AG09309 (cell line): ENCODE measurements around the gene KRT4.
"Not testable (repeated sequence)": the region's sequence is repeated elsewhere in the genome, so short reads cannot be mapped to it uniquely, and the experiment has no call there.

ENCODE experiments used
- DNase-seq: peaks from one replicate; pipeline ENCODE4 v3.0.0-alpha.2; 2010; ENCODE audit warnings: low read depth
- H3K4me3 ChIP-seq: 2 replicates; pipeline ENCODE4 v1.5.1; 2011; ENCODE audit warnings: mild to moderate bottlenecking, low read depth, low read length, moderate library complexity; ENCODE audit not compliant: control insufficient read depth
- TF ChIP-seq, protein P1 (sequence below): IDR thresholded peaks from 2 replicates; pipeline ENCODE4 v1.5.1; 2011; ENCODE audit warnings: mild to moderate bottlenecking, low read depth, low read length, inconsistent platforms; ENCODE audit not compliant: insufficient read depth, control insufficient read depth; ENCODE audit errors: missing control alignments

KRT4 gene

DNA sequence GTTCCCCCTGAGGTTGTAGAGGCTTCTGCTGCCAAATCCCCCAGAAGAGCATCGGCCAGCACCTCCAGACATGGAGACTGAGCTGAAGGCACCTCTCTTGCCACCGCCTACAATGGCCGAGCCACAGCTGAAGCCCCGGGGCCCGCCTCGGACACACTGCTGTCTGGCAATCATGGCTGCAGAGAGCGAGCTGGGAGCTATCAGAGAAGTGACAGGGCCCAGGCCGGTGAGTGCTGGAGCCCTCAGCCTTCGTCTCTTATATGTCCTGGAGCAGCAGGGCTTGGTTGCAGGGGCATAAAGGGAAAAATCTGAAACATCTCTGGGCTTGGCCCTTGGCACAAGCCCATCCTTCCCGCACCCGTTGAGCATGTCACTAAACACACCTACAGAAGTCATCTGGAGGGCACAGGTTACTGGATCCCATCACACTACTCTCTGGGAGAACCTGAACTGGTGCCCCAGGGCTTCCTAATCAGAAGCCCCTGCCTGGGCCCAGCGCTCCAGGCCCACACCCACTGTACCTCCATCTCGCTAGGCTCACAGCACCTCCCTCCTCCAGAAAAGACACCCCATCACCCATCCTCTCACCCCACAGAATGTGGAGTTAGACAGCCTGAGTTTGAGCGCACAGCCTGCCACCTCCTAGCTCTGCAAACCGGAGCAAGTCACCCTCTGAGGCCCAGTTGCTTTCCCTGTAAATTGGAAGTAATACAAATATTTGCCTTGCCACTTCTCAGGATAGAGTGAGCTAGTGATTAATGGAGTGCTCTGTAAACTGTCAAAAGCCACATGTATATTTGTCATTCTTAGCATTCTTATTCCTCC lies at the start of gene KRT4:
KRT4 (minus strand) TSS at position 232 of the 825 bp plus-strand sequence; CDS start at position 174, 58 bp downstream.
- no peak within 1 kb of the TSS for H3K4me3 ChIP-seq
- TF ChIP-seq, protein P1, sequence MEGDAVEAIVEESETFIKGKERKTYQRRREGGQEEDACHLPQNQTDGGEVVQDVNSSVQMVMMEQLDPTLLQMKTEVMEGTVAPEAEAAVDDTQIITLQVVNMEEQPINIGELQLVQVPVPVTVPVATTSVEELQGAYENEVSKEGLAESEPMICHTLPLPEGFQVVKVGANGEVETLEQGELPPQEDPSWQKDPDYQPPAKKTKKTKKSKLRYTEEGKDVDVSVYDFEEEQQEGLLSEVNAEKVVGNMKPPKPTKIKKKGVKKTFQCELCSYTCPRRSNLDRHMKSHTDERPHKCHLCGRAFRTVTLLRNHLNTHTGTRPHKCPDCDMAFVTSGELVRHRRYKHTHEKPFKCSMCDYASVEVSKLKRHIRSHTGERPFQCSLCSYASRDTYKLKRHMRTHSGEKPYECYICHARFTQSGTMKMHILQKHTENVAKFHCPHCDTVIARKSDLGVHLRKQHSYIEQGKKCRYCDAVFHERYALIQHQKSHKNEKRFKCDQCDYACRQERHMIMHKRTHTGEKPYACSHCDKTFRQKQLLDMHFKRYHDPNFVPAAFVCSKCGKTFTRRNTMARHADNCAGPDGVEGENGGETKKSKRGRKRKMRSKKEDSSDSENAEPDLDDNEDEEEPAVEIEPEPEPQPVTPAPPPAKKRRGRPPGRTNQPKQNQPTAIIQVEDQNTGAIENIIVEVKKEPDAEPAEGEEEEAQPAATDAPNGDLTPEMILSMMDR, result no peak
- DNase-seq, result no peak

DNA sequence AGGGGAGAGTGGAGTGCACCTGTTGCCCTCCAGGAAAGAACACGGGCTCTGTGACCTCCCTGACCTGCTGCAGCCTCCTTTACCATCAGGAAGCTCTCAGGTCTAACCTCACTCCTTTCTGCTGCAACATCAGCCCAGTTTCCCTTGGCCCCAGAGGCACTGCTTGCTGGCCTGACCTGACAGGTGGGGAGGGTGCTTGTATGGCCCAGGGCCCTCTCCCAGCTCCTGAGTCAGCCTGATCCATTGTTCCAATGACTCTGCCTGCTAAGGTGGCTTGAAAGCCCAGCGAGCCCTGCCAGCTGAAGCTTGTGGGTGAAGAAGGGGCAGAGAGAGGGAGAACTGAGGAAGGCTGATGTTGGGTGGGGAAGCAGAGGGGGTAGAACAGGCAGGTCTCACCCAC lies 48.1 kb upstream of the KRT4 start:
- TF ChIP-seq, protein P1, result no peak
- H3K4me3 ChIP-seq, result no peak overlapping the region
- no peak for DNase-seq

DNA sequence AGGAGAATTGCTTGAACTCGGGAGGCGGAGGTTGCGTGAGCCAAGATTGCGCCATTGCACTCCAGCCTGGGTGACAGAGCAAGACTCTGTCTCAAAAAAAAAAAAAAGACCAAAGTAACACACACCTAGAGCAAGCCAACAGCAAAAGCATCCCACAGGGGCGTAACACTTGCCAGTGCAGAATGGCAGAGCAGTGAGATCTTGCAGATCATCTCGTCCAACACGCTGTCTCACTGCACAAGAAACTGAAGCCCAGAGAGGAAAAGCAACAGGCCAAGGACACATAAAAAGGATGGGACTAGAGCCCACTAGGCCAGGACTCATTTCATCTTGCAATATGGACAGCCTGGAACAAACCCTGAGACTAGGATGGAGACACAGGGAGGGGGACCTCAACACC lies 47.6 kb upstream of the KRT4 start:
- no peak overlapping the region for H3K4me3 ChIP-seq
- TF ChIP-seq, protein P1, result no peak
- DNase-seq, result no peak

DNA sequence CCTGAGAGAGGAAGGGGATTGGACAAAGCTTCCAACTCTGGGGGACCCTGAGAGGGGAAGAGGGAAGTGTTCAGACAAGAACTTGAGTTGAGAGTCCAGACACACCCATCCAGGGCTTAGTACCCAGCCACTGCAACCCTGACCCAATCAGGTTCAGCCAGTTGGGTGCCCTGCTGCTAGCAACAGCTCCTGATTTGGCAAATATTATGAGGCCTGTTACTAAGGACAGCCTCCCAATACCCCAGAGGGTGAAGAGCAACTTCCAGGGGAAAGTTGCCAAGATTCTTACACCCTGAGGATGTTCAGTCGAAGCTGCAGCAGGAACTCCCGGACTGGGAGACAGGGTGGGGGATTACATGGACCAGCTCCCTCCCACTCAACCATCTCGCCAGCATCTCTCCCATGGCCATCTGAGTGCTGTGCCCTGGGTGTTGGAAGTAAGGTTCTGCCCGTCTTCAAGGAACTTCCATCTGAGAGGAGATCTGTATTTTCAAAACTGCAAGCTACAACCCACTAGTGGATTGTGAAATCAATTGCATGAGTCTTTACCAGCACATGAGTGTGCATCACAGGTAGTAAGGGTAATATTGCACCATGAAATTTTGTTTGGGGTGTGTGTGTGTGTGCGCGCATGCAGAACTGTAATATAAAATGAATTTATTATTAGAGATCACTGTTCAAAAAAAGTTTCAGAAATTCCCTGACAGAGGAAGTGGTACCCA lies 46.3 kb upstream of the KRT4 start:
- TF ChIP-seq, protein P1, result no peak
- no peak overlapping the region for H3K4me3 ChIP-seq

DNA sequence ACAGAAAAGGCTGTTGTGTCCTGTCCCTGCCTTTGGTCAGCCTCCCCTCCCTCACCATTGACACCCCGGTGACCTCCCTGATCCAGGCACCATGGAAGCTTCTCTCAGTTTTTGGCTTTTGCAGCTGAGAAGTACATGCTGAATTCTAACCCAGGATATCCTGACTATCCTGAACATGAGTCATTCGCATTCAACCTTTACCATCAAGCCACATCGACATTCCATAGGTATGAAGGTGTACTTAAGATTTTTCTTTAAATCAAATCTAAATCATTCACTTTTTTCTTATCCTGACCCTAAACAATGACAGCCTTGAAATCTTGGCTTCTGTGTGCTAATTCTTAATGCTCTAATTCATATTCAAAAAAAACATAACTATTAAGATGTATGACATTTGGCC lies 43.6 kb upstream of the KRT4 start:
- DNase-seq, result no peak
- TF ChIP-seq, protein P1, result no peak
- no peak overlapping the region for H3K4me3 ChIP-seq

More for the DNA sequence above, 46.3 kb upstream of the KRT4 start:
- DNase-seq, result no peak

GRCh38 chr12:52856787-52857186 lies 42.9 kb upstream of the KRT4 start:
- no peak for DNase-seq
- H3K4me3 ChIP-seq, result no peak overlapping the region
- TF ChIP-seq, protein P1, result no peak

GRCh38 chr12:52856077-52856476 lies 42.2 kb upstream of the KRT4 start:
- not testable (repeated sequence) for DNase-seq, H3K4me3 ChIP-seq
